Adrenal gland (tissue), 12 donors: ENCODE results near the gene PELI2. TPM values are rescaled to one million over a fixed set of nuclear protein-coding genes. Genes with fewer than 3 reads are reported as not detected.
"Not testable (repeated sequence)": the region's sequence is repeated elsewhere in the genome, so short reads cannot be mapped to it uniquely, and the experiment has no call there.

Experiments used
- DNase-seq, 7 donors: peaks; one replicate each; pipeline ENCODE4 v3.0.0-alpha.2; 2019 to 2020
- H3K27ac ChIP-seq, 5 donors: fragments of 200-600 bp; sonication (generic) in 4 of 5; 1 replicate in 3 of 5; 2 replicates in 2 of 5; pipeline versions ENCODE4 v1.5.1 to v1.8.0; 2016 to 2020; ENCODE audit warnings: mild to moderate bottlenecking in 1 of 5
- H3K27me3 ChIP-seq: fragments of 200-600 bp; 2 replicates; pipeline ENCODE4 v1.8.0; 2021
- H3K36me3 ChIP-seq, 2 donors: fragments of 200-600 bp; replicated peaks in 1 of 2; 1 replicate in 1 of 2; 2 replicates in 1 of 2; pipeline versions ENCODE4 v1.5.1 to v1.8.0; 2018 to 2022
- H3K4me1 ChIP-seq, 2 donors: fragments of 200-600 bp; replicated peaks in 1 of 2; 1 replicate in 1 of 2; 2 replicates in 1 of 2; pipeline versions ENCODE4 v1.5.1 to v1.8.0; 2018 to 2021
- H3K4me3 ChIP-seq, 4 donors: fragments of 200-600 bp; sonication (generic) in 3 of 4; one replicate each; pipeline ENCODE4 v1.5.1; 2016 to 2018
- H3K9me3 ChIP-seq, 3 donors: fragments of 200-600 bp; sonication (generic) in 1 of 3; replicated peaks in 1 of 3; 1 replicate in 2 of 3; 2 replicates in 1 of 3; pipeline versions ENCODE4 v1.5.1 to v1.8.0; 2016 to 2021
- POLR2A ChIP-seq, 2 donors: fragments of 450-650 bp; IDR thresholded peaks; one replicate each; pipeline ENCODE4 v1.6.1; 2017; ENCODE audit warnings: antibody characterized with exemption in 2 of 2, mild to moderate bottlenecking in 2 of 2, moderate library complexity in 1 of 2
- WGBS, 4 donors: extraction: QIAGEN DNeasy Blood & Tissue Kit in 2 of 4; methylation state at CpG; one replicate each; pipeline versions ENCODE4 v1.1.5 to v1.1.7; 2013 to 2017; 5-methylcytosine and 5-hydroxymethylcytosine counted together
- intact Hi-C, 2 donors: fragments of 100-400 bp; cut with DNase I; formaldehyde crosslinking; loops; one replicate each; pipeline versions ENCODE4 v1.14.1 to v1.15.0; 2022 to 2023
- polyA plus RNA-seq, 3 donors: library from polyadenylated mRNA; stranded (reverse); fragments of 200-250 nt in 2 of 3; fragments of 350-450 nt in 1 of 3; fragmentation: Illumina TruSeq in 1 of 3; extraction: RNeasy Lipid Tissue Mini Kit (QIAGEN cat#74804) in 1 of 3; gene quantifications; one replicate each; pipeline ENCODE4 v1.2.3, GENCODE V29; 2013 to 2014
- total RNA-seq, 9 donors: library from RNA; depleted of rRNA in 4 of 9; stranded (reverse); fragments of >200 nt in 4 of 9; fragments of 120-200 nt in 1 of 9; fragmentation: NEBNext Ultra II Directional in 1 of 9; extraction: Animal tissue kit (Norgen Biotek cat#: 25700) in 1 of 9; gene quantifications; one replicate each; pipeline versions ENCODE4 v1.1.0 to v1.2.4, GENCODE V29; 2013 to 2023
- TF ChIP-seq, protein P1 (sequence below), 6 experiments: fragments of 450-650 bp in 4 of 6; fragments of 200-600 bp in 2 of 6; sonication (generic) in 1 of 6; IDR thresholded peaks; 1 replicate in 5 of 6; 2 replicates in 1 of 6; pipeline versions ENCODE4 v1.5.1 to v1.8.0; 2016 to 2021; ENCODE audit warnings: antibody characterized with exemption in 6 of 6, mild to moderate bottlenecking in 2 of 6, moderate library complexity in 1 of 6
- donor health status: healthy with polysubstance abuse.
- donor health status: Bipolar disorder and iron deficiency.
- donor health status: DM: yes; HTN: yes; CAD: no.
- donor health status: DM: no; HTN: no; CAD: no.
- donor health status: DM: no; HTN: no; CAD: no.
- donor health status: DM: yes; HTN: yes; CAD: no.

PELI2 gene
- total and polyA plus RNA-seq, 12 donors: 1.4 to 14.1 (median 5.9) TPM

DNA sequence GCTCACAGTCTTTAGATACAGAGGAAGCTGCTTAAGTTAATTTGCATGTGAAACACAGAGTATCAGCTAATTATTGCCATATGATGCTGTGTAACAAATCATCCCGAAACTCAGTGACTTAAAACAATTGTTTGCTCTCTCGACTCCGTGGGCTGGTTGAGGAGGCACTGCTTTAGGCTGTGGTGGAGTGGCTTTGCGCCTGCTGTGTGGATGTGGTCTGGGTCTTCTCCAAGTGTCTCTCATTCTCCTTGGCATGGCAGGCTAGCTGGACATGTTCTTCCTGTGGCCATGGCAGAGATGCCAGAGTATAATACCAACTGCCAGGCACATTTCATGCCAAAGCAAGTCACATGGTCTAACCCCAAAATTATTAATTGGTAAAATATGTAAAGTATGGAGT, 40.9 kb downstream of the PELI2 start:
- WGBS, 4 donors: 89 to 95% (median 91%) methylated on average over 4 of the region's 4 CpGs
- intact Hi-C loops: no loop called here
- DNase-seq: no peak
- no peak overlapping the region for H3K4me3 ChIP-seq
- H3K9me3 ChIP-seq: no peaks in the 10 kb centered on the region
- no peak overlapping the region for H3K27ac ChIP-seq
- TF ChIP-seq POLR2A (IDR thresholded peaks at IDR 0.05): no peak
- TF ChIP-seq, protein P1, sequence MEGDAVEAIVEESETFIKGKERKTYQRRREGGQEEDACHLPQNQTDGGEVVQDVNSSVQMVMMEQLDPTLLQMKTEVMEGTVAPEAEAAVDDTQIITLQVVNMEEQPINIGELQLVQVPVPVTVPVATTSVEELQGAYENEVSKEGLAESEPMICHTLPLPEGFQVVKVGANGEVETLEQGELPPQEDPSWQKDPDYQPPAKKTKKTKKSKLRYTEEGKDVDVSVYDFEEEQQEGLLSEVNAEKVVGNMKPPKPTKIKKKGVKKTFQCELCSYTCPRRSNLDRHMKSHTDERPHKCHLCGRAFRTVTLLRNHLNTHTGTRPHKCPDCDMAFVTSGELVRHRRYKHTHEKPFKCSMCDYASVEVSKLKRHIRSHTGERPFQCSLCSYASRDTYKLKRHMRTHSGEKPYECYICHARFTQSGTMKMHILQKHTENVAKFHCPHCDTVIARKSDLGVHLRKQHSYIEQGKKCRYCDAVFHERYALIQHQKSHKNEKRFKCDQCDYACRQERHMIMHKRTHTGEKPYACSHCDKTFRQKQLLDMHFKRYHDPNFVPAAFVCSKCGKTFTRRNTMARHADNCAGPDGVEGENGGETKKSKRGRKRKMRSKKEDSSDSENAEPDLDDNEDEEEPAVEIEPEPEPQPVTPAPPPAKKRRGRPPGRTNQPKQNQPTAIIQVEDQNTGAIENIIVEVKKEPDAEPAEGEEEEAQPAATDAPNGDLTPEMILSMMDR (IDR thresholded peaks at IDR 0.05): no peak
- H3K36me3 ChIP-seq: no peaks in the 10 kb centered on the region
- no peaks in the 10 kb centered on the region for H3K4me1 ChIP-seq
- no peaks in the 10 kb centered on the region for H3K27me3 ChIP-seq

DNA sequence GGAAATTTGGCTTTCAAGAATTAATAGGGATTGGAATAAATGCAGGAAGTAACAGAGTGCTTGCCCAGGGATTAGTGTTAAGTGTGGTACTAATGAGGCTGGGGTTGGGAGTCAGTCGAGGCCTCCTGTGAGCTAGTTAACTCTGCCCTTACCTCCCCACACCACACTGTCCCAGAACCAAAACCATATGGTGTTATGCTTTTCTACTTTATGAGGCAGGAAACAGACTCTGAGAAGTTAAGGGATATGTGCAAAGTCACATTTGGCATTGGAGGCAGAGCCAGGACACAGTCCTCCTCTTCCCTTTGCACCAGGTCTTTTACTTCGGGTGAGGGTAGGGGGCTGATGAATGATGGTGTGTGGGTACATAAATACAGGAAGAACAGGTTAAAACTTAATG, 41.9 kb downstream of the PELI2 start:
- no peak overlapping the region for H3K27ac ChIP-seq
- no peak for DNase-seq
- H3K36me3 ChIP-seq: no peaks in the 10 kb centered on the region
- H3K4me3 ChIP-seq: no peak overlapping the region
- H3K9me3 ChIP-seq: peaks cover 0 to 2% (median 0%) of the 10 kb centered on the region in 3 donors
- 34 to 46% (median 40%) methylated on average over 2 of the region's 2 CpGs for WGBS, 4 donors
- intact Hi-C loops: no loop called here
- TF ChIP-seq, protein P1 (IDR thresholded peaks at IDR 0.05): no peak
- TF ChIP-seq POLR2A (IDR thresholded peaks at IDR 0.05): no peak
- H3K4me1 ChIP-seq: no peaks in the 10 kb centered on the region
- H3K27me3 ChIP-seq: no peaks in the 10 kb centered on the region

DNA sequence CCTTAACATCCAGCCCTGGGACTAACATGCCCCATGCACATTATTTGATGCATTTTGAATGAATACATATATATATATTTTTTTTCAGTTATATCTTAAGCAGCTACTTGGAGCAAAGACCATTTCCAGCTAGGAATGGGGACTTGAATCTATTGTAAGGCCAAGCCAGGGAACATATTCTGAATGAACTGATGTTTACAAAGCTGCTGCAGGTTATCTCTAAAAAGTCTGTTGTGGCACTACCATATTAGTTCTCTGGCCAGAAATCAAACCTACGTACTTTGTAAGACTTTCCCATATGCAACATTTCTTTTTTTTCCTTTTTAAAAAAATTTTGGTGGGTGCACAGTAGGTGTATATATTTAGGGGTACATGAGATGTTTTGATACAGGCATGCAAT, 43.4 kb downstream of the PELI2 start:
- no peak overlapping the region for H3K27ac ChIP-seq
- intact Hi-C loops: no loop called here
- H3K27me3 ChIP-seq: no peaks in the 10 kb centered on the region
- no peak for DNase-seq
- no peaks in the 10 kb centered on the region for H3K4me1 ChIP-seq
- TF ChIP-seq, protein P1 (IDR thresholded peaks at IDR 0.05): no peak
- no peak for TF ChIP-seq POLR2A (IDR thresholded peaks at IDR 0.05)
- whole genome bisulfite sequencing, 4 donors: 84 to 100% (median 97%) methylated on average over 1 of the region's 1 CpG
- peaks cover 0 to 15% (median 0%) of the 10 kb centered on the region in 3 donors for H3K9me3 ChIP-seq
- no peaks in the 10 kb centered on the region for H3K36me3 ChIP-seq
- H3K4me3 ChIP-seq: no peak overlapping the region

DNA sequence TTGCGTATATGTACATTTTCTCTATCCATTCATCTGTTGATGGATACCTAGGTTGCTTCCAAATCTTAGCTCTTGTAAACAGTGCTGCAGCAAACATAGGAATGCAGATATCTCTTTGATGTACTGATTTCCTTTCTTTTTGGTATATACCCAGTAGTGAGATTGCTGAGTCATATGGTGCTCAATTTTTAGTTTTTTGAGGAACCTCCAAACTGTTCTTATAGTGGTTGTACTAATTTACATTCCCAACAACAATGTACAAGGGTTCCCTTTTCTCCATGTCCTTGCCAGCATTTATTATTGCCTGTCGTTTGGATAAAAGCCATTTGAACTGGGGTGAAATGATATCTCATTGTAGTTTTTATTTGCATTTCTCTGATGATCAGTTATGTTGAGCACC, 44.3 kb downstream of the PELI2 start:
- no peak overlapping the region for H3K4me3 ChIP-seq
- DNase-seq: no peak
- TF ChIP-seq, protein P1 (IDR thresholded peaks at IDR 0.05): no peak
- no peak for TF ChIP-seq POLR2A (IDR thresholded peaks at IDR 0.05)
- no peak overlapping the region for H3K27ac ChIP-seq
- H3K9me3 ChIP-seq: peaks cover 0 to 19% (median 0%) of the 10 kb centered on the region in 3 donors
- no peaks in the 10 kb centered on the region for H3K36me3 ChIP-seq
- intact Hi-C loops: no loop called here
- H3K4me1 ChIP-seq: no peaks in the 10 kb centered on the region
- H3K27me3 ChIP-seq: no peaks in the 10 kb centered on the region
- WGBS, 4 donors: 82 to 86% (median 84%) methylated on average over 2 of the region's 2 CpGs

DNA sequence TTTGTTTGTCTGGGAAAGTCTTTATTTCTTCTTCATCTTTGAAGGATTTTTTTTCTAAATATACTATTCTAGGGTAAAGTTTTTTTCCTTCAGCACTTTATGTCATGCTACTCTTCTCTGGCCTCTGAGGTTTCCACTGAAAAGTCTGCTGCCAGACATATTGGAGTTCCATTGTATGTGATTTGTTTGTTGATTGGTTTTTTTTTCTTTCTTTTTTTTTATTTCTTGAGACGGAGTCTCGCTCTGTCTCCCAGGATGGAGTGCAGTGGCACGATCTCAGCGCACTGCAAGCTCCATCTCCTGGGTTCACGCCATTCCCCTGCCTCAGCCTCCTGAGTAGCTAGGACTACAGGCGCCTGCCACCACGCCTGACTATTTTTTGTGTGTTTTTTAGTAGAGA, 48.4 kb downstream of the PELI2 start:
- DNase-seq, intact Hi-C loops, H3K27ac ChIP-seq, H3K4me1 ChIP-seq, H3K4me3 ChIP-seq, H3K27me3 ChIP-seq, H3K36me3 ChIP-seq: not testable (repeated sequence)
- peaks cover 0 to 19% (median 0%) of the 10 kb centered on the region in 3 donors for H3K9me3 ChIP-seq
- 93 to 96% (median 95%) methylated on average over 7 of the region's 7 CpGs for WGBS, 4 donors
